HG02973 (cell line): Measurements from ENCODE around the gene KPNA6.
"Not testable (repeated sequence)": the region's sequence is repeated elsewhere in the genome, so short reads cannot be mapped to it uniquely, and the experiment has no call there.

Source experiments
- ATAC-seq: cut with Tn5 transposase; IDR thresholded peaks from one replicate; pipeline ENCODE4 v1.9.1; 2021; ENCODE audit warnings: moderate library complexity; ENCODE audit not compliant: unreplicated experiment

Gene KPNA6

DNA sequence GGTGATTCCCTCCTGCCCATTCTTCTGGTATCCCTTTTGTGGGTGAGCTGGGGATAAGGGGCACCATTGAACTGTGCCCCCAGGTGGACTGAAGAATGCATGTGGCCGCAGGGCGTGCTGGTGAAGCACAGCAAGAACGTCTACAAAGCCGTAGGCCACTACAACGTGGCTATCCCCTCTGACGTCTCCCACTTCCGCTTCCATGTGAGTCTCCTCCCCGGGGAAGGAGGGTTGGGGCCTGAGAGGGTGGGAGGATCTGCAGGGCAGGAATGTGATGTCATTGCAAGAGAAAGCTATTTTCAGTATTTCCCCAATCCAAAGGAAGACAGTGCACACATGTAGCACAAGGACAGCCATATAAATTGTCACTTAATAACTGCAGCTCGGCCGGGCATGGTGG is 7.5 kb upstream of the KPNA6 start:
- no peak for ATAC-seq

DNA sequence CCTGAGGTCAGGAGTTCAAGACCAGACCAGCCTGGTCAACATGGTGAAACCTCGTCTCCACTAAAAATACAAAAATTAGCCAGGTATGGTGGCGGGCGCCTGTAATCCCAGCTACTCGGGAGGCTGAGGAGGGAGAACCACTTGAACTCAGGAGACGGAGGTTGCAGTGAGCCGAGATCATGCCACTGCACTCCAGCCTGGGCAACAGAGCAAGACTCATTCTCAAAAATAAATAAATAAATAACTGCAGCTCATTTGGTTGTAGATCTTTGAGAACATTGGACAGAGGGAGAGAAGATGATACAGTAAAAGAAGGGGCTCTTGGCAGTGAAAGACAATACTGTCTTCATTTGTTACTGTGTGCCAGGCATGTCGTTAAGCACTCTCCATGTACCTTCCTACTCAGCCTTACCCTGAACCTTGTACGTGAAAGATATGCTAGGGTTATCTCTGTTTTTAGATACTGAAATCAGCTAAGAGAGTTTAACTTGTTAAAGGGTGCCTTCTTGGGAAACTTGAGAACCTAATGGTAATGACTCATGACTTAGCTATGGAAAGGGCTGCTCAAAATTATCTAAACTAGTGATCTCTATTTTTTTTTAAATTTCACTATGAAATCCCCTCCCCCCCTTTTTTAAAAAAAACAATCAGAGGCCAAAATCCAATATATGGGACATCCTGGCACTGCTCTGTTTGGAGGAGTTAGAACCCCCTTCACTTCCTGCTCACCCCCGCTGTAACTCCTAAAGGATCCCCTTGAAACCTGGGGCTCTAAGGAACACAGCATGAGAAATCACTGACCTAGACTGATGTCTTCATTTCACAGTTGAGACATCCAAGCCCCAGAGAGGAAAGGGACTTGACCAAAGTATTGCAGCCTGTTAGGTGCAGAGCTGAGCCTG is 6.8 kb upstream of the KPNA6 start:
- ATAC-seq: no peak

- no peak for ATAC-seq
Observed at GRCh38 chr1:32104127-32104526, 3.7 kb upstream of the KPNA6 start.

GRCh38 chr1:32105338-32105737 is 2.5 kb upstream of the KPNA6 start:
- ATAC-seq: no peak

DNA sequence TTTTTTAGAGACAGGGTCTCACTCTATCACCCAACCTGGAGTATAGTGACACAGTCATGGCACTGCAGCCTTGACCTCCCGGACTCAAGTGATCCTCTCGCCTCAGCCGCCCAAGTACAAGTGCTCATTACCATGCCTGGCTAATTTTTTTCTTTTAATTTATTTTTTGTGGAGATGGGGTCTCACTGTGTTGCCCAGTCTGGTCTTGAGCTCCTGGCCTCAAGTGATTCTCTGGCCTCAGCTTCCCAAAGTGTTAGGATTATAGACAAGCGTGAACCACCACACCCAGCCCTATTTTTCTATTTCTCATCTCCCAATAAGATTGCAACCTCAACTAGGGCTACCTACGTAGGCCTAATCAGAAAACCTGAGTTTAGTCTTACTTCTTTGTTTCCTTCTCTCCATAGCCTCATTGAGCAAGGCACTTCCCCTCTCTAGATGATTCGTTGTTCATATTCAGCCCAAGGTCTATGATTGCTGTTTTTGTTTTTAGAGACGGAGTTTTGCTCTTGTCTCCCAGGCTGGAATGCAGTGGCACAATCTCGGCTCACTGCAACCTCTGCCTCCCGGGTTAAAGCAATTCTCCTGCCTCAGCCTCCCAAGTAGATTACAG is 1.1 kb upstream of the KPNA6 start:
- no peak for ATAC-seq

GRCh38 chr1:32111040-32111623 is 3.3 kb downstream of the KPNA6 start:
- no peak for ATAC-seq

- no peak for ATAC-seq
Observed at GRCh38 chr1:32111789-32112188, 3.9 kb downstream of the KPNA6 start.

DNA sequence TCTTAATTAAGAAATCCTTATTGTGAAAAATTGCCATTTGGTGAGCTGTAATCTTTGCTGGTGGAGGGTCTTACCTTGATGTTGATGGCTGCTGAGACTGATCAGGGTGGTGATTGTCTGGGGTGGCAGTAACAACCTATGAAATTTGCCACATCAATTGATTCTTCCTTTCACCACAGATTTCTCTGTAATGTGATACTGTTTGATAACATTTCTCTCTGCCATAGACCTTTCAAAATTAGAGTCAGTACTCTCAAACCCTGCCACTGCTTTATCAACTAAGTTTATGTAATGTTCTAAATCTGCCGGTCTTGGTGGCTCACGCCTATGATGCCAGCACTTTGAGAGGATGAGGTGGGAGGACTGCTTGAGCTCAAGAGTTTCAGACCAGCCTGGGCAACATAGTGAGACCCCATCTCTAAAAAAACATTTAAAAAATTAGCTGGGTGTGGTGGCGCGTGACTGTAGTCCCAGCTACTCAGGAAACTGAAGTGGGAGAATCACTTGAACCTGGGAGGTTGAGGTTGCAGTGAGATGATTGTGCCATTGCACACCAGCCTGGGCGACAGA is 5.0 kb downstream of the KPNA6 start:
- no peak for ATAC-seq

DNA sequence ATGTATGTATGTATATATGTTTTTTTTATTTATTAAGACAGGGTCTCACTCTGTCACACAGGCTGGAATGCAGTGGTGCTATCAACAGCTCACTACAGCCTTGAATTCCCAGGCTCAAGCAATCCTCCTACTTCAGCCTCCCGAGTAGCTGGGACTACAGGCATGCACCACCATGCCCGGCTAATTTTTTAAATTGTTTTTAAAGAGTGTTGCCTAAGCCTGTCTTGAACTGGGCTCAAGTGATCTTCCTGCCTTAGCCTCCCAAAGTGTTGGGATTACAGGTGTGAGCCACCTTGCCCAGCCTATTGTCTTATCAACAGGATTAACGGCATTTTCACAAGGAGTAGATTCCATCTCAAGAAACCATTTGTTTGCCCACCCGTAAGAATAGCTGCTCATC is 5.6 kb downstream of the KPNA6 start:
- not testable (repeated sequence) for ATAC-seq

DNA sequence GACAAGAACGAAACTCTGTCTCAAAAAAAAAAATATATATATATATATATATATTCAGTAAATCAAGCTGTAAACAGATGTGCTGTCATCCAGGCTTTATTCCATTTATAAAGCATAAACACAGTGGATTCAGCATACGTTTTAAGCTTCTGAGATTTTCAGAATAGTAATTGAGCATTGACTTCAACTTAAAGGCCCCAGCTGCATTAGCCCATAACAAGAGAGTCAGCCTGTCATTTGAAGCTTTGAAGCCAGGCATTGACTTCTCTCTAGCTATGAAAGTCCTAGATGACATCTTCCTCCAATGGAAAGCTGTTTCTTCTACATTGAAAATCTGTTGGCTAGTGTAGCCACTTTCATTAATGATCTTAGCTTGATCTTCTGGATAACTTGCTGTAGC is 6.6 kb downstream of the KPNA6 start:
- no peak for ATAC-seq

DNA sequence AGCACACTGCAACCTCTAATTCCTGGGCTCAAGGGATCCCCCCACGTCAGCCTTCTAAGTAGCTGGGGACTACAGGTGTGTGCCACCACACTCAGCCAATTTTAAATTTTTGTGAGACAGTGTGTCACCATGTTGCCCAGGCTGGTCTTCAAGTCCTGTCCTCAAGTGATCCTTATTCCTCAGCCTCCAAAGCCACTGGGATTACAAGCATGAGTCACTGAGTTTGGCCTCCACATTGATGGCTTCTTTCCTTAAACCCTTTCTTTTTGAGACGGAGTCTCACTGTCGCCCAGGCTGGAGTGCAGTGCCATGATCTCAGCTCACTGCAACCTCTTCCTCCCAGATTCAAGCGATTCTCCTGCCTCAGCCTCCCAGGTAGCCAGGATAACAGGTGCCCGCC is 7.6 kb downstream of the KPNA6 start:
- ATAC-seq: no peak

DNA sequence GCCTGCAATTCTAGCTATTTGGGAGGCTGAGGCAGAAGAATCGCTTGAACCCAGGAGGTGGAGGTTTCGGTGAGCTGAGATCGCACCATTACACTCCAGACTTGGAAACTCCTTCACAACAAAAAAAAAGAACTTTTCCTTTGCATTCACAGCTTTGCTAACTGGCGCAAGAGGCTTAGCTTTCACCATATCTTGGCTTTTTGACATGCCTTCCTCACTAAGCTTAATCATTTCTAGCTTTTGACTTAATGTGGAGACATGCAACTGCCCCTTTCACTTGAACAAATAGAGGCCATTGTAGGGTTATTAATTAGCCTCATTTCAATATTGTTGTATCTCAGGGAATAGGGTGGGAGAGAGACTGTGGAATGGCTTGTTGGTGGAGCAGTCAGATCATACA is 8.7 kb downstream of the KPNA6 start:
- ATAC-seq: no peak

- ATAC-seq: no peak
Observed at GRCh38 chr1:32122151-32122550, 14.3 kb downstream of the KPNA6 start.

GRCh38 chr1:32123361-32123760 is 15.5 kb downstream of the KPNA6 start:
- not testable (repeated sequence) for ATAC-seq

DNA sequence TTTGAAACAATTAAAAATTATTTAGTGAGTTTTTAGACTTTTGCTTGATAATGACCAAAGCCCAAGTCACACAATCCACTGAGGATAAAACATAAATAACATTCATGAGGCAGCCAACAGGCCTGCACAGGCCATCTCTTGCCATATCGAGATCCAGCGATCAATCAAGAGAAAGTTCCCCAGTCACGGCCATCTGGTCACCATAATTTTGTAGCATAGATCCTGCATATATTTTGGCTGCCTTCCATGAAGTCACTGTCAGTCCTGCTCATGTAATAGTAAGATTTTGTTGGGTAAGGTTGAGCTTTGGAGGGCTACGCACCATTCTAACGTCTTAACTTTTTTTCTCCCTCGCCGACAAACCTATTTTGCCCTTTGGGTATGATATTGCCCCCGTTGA is 17.5 kb downstream of the KPNA6 start:
- no peak for ATAC-seq

- ATAC-seq: no peak
Observed at GRCh38 chr1:32126770-32127169, 18.9 kb downstream of the KPNA6 start.

GRCh38 chr1:32127409-32128198 is 19.7 kb downstream of the KPNA6 start:
- no peak for ATAC-seq

- ATAC-seq: no peak
Observed at GRCh38 chr1:32128479-32128878, 20.6 kb downstream of the KPNA6 start.

- ATAC-seq: no peak
Observed at GRCh38 chr1:32128964-32129363, 21.1 kb downstream of the KPNA6 start.

DNA sequence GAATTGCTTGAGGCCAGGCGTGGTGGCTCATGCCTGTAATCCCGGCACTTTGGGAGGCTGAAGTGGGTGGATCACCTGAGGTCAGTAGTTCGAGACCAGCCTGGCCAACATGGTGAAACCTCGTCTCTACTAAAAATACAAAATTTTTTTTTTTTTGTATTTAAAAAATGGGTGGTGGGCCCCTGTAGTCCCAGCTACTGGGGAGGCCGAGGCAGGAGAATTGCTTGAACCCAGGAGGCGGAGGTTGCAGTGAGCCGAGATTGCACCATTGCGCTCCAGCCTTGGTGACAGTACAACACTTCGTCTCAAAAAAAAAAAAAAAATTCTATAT is 26.1 kb downstream of the KPNA6 start:
- not testable (repeated sequence) for ATAC-seq

DNA sequence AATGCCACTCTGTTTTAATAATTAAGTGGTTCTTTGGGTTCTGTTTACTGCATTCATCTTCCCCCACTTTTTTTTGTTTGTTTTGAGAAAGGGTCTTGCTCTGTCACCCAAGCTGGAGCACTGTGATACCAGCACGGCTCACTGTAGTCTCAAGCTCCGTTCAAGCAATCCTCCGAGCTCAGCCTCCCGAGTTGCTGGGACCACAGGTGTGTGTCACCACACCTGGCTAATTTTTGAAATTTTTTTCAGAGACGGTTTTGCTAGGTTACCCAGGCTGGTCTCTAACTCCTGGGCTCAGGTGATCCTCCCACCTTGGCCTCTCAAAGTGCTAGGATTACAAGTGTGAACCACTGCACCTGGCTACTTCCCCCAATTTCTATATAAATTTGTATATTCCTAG is 29.3 kb downstream of the KPNA6 start:
- ATAC-seq: no peak
